HG02981 (cell line): Measurements from ENCODE around the gene FBXO24.
A peak's percentile ranks its signal among the peaks of the same experiment; 100 is the strongest.
"Not testable (repeated sequence)": the region's sequence is repeated elsewhere in the genome, so short reads cannot be mapped to it uniquely, and the experiment has no call there.

Experiments used
- ATAC-seq: cut with Tn5 transposase; IDR thresholded peaks from one replicate; pipeline ENCODE4 v1.9.1; 2021; ENCODE audit warnings: mild to moderate bottlenecking, moderate library complexity; ENCODE audit not compliant: unreplicated experiment

FBXO24 gene, protein sequence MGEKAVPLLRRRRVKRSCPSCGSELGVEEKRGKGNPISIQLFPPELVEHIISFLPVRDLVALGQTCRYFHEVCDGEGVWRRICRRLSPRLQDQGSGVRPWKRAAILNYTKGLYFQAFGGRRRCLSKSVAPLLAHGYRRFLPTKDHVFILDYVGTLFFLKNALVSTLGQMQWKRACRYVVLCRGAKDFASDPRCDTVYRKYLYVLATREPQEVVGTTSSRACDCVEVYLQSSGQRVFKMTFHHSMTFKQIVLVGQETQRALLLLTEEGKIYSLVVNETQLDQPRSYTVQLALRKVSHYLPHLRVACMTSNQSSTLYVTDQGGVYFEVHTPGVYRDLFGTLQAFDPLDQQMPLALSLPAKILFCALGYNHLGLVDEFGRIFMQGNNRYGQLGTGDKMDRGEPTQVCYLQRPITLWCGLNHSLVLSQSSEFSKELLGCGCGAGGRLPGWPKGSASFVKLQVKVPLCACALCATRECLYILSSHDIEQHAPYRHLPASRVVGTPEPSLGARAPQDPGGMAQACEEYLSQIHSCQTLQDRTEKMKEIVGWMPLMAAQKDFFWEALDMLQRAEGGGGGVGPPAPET

DNA sequence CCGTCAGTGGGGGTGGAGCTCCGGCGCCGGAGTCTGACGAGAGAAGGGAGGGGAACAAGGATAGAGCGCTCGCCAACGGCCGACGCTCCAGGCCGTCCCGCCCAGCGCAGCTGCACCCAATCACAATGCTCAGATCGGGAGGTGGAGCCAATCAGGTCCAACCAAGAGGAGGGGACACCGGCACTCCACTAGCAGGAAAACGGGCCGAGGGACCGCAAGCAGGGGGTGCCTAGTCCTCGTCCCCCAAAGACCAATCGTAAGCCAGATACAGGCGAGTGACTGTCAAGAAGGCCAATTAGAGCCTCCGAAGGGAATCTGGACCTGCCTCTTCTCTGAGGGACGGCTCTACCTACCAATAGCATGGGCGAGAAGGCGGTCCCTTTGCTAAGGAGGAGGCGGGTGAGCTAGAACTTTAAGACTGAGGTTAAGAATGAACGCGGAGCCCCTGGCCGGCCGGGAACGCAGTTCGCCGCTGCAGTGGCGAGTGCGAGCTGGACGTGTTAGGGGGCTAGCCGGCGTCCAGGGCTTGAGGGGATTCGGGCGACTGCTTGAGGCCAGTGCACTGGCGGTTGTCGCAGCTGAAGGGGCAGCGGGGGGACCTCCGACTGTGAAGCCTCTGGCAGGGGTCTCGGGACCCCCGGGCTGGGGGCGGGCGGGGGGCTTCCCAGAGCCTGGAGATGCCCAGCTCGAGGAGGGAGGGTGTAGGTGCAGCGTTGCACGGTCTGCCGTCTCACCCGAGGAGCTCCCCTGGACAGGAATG lies at the start of gene FBXO24:
Gene FBXO24, plus strand, starts transcription at position 63 of the 760 bp plus-strand sequence. Its CDS starts 298 bp downstream, at position 361.
- ATAC-seq: peak; percentile 82

- not testable (repeated sequence) for ATAC-seq
These were observed 49.4 kb upstream of the FBXO24 start for GRCh38 chr7:100536695-100537094.

GRCh38 chr7:100538348-100538653 lies 47.8 kb upstream of the FBXO24 start:
- ATAC-seq: no peak

DNA sequence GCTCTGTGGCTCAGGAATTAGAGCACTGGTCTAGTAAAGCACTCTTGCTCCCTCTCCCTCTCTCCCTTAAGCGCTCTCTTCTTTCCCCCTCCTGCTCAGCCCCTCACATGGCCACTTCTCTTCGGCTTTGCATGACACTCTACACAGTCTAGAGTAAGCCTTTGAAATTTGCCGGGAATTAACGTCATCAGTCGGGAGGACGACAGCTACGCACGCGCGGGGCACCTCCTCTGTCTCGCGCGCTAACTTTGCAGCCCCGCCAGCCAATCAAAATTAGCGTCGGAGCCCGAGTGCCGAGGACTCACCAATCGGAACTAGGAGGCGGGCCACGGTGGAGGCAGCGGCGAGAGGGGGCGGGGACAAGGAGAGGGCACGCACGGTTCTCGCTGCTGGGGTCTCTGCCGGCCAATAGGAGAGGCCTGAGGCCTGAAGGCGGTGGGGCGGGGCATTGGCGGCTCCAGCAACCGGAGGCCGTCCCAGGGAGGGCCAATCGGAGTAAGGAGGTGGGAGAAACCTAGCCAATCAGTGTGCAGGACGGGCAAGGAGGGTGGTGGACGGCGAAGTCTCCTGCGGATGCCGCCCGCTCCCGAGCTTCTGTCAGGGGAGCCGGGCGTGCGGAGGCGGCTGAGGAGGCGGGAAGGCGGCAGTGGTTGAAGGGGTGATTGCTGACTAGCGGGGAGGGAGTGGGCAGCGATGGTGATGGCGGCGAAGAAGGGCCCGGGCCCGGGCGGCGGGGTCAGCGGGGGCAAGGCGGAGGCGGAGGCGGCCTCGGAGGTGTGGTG lies 47.3 kb upstream of the FBXO24 start, which contains the start of gene AGFG2:
Gene AGFG2, plus strand, starts transcription at position 550 of the 782 bp plus-strand sequence. Its CDS starts 144 bp downstream, at position 694.
- ATAC-seq: peak; percentile 93

- ATAC-seq: no peak
These were observed 46.6 kb upstream of the FBXO24 start for GRCh38 chr7:100539436-100540006.

- ATAC-seq: no peak
These were observed 45.9 kb upstream of the FBXO24 start for GRCh38 chr7:100540073-100540723.

GRCh38 chr7:100541309-100541708 lies 44.8 kb upstream of the FBXO24 start:
- not testable (repeated sequence) for ATAC-seq

- ATAC-seq: no peak
These were observed 42.5 kb upstream of the FBXO24 start for GRCh38 chr7:100543586-100543985.

DNA sequence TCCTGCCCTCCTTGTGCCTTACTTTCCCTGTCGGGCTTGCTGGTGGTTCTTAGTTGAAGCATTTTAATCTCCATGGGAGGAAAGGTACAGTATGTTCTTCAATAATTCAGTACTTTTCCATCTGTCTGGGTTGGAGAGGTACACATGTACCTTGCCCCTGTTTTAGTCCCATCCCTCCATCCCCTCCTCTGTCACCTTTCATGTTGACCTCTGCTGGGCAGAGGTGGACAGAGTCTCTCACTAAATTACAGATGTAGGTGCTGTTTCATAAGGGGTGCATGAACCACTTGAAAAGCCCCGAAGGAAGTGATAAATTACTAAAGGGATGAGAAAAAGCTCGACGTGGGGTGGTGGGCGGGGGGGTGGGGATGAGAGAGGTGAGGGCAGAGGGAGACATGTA lies 41.7 kb upstream of the FBXO24 start:
- ATAC-seq: no peak

DNA sequence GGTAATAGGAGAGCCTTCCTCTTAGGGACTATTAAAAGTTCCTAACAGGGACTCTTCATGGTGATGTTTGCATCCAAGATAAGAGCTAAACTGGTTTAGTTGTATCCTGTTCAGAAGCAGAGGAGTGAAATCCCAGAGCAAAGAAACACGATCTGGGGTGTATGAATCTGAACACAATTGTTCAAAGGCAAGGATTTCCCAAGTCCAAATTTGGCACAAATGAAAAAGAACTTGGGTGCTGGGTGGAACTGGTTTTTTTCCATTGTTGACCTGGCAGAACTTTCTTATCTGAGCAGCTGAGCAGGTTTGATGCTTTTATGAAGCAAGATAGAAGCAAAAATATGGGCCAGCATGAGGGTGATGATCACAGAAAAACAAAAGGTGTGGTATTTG lies 41.2 kb upstream of the FBXO24 start:
- no peak for ATAC-seq

- ATAC-seq: peak; percentile 51
These were observed 40.6 kb upstream of the FBXO24 start for GRCh38 chr7:100545360-100546128.

DNA sequence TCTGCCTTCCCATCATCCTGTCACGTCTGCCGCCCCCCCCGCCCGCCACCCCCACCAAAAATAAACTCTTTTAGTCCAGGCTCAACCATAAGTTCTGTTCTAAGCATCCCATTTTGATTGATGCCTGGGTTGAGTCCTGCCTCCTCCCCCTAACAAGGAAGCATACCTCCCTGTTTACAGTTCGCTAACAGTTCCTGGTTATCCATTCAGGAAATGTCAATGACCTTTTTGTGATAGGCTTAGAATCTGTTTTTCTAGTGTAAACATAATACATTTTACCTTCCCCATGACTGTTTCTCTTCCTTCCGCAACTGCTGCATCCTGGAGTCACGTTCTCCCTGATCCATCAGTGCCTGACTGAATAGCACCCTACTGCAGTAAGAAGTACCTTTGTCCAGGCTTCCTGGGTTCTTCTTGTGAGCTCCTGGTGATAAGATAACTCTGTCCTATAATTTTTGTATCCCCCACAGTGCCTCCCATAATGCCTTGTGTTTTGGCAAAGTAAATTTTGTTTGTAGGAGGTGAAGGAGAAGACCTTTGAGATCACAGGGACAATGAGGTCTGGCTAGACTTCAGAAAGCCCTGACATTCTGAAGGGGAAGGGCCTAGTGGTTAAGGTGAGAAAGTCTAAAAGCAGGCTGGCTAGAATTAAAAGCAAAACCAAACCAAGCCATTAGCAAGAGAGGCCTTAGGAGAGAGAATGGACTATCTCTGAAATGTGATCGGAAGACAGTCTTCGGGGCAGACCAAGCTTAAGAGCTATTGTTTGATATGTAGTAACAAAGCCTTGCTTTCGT lies 39.8 kb upstream of the FBXO24 start:
- ATAC-seq: no peak

DNA sequence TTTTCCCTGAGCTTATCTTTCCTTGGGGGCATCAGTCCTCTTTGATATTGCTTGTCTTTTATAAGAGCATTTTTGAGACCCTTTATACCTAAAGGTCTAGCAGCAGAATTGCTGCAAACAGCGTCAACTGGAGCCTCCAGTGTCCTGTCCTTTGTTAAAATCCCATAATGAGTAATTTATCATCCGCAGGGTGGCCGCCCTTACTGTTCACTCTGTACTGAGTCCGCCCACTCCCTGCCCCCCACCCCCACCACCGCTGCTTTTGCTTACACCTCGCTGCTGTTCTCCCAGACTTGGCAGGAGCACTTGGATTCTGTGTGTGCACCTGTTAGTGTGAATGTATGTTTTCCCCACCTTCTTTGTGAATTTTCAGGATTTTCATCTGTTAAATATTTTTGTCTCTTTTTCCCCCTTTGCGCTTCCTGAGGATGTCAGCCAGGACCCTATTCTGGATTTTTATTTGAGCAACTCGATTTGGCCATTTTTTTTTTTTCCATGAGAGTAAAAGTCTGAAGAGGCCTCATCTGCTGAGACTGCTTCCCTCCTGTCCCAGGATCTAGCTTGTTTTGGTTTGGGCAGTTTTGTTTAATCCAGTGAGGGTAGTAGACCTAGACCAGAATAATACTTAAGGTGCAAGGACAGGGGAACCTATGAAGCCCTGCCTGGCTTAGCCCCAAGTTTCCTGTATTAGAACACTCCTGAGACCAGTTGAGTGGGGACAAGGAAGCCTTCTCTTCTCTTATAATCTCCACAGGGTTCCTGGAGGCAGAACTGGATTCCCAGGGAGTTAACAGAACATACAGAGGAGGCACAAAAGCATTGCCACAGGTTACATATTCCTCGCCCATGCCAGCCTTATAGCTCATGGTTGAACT lies 39.0 kb upstream of the FBXO24 start:
- no peak for ATAC-seq

DNA sequence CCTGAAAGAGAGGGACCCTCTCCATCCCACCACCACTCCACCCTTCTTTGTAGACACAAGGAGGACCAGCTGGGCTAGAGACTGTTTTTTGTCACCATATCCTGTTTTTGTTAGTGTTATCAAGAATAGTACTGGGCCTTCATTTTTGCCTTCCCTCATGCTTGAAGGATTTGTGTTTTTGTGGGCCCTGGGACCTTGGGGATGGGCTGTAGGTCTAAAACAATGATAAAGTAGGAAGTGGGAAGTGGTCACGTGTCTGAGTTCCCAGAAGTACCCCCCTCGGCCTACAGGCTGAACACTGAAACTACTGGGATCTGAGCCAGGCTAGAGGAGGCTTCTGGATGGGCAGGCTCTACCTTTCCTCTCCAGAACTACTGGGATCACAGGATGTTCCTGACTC lies 38.3 kb upstream of the FBXO24 start:
- no peak for ATAC-seq

DNA sequence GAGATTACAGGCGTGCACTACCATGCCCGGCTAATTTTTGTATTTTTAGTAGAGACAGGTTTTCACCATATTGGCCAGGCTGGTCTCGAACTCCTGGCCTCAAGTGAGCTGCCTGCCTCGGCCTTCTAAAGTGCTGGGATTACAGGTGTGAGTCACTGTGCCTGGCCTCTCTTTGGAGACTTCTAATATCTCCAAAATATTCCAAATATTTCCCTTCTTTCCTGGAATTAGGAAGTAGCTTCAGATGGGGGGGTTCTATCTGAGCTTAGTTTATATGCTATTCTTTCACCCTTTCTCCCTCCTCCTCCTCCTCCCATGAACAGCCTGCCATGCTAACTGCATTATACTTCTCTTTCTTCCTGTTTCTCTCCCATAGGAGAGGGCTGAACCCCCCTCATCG lies 37.7 kb upstream of the FBXO24 start:
- ATAC-seq: not testable (repeated sequence)

DNA sequence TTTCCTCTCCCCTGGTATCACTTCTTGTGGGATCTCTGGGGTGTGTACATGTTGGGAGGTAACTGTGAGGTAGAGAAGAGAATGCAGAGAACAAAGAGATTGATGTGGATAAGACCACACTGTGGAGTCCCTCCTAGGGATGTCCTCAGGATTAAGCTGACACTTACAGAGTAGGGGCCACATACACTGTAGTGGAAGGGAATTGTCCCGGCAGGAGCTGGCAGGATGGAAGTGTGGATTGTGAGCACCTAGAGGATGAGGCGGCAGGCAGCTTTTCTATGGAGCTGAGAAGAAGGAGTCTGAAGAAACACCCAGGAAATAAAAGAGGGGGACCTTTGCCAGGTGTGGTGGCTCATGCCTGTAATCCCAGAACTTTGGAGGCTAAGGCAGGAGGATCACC lies 33.6 kb upstream of the FBXO24 start:
- ATAC-seq: no peak

- no peak for ATAC-seq
These were observed 33.1 kb upstream of the FBXO24 start for GRCh38 chr7:100553032-100553431.

DNA sequence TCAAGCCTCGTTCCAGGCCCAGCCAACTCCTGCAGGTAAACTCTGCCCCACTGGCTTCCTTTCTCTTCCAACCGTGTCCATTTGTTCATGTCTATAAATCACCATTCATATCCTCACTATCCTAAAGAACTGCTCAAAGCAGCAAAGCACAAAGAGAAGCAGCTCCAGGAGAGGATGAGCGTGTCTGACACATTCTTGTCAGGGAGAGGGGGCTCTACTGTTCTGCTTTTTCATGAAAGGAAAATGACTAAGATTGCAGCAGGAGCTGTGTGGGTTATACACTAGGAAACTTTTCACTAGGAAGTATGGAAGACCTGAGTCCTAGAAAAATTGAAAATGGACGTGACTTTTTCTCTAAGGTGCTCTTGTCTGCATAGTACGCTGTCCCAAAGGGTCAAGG lies 30.4 kb upstream of the FBXO24 start:
- ATAC-seq: no peak
